Hematopoietic multipotent progenitor cell treated with erythropoietin and hydrocortisone succinate and interleukin-3 and kit ligand, for 4 days (in vitro differentiated cells): ENCODE data around the gene STARD13.

Experiments used
- DNase-seq: peaks from one replicate; pipeline ENCODE4 v3.0.0-alpha.2; 2015

STARD13 gene

DNA sequence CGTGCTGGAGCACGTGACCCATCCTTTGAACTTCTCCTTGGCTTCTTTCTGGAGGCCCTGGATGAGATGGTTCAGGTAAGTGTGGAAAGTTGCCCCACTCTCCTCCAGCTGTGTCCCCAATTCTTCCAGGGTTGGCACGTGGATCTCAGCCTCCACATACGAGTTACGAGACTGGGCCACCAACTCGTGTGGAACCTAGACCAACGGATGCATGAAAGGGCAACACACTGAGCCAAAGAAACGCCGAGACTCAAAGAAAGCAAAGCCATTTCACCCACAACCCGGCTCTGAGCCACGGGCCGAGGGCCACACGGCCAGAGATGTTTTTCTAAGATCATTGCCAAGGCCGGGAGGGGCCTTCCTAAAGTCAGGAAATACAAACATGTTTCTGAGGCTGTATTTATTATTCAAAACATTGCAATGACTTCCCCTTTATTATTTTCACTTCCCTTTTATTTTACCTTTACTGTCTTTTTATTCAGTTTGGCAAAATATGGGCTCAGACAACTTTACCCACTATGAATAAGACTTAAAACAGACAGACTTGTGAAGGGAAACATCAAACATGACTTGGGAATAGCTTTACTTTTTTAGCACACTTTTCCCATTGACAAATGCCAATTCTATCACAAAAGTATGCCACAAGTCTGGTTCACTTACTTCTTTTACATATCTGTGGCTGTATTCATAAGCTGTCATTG is 174.7 kb downstream of the STARD13 start:
- no peak for DNase-seq

DNA sequence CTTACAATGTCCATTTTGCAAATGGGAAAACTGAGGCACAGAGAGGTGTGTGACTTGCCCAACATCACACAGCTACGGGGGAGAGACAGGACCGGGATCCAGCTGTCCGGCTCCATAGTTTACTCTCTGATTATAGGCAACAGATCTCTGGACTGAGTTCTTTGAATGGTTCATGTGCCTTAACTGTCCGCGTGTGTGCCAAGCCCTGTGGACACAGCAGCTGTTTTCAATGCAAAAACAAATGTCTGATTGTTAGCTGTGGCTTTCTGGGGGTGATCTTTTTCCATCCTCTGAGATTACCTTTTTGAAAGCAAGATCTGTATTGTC is 175.2 kb downstream of the STARD13 start:
- no peak for DNase-seq

DNA sequence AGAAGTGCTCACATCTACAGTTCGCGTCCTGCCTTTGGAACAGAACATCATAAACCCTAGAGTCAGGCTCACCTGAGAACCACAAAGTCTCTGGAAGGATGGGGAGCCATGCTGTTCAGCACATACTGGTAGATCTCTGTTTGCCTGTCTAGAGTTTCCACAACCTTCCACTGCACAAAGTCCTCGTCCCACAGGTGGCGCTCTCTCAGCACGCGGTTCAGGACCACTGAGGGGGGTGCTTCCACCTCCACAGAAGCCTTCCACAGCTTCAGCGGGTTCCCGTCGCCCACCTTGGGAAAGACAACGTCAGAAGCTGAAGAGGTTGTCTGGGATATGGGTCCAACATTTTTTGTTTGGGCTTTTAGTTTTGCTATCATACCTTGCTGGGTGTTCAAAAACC is 175.8 kb downstream of the STARD13 start:
- no peak for DNase-seq

DNA sequence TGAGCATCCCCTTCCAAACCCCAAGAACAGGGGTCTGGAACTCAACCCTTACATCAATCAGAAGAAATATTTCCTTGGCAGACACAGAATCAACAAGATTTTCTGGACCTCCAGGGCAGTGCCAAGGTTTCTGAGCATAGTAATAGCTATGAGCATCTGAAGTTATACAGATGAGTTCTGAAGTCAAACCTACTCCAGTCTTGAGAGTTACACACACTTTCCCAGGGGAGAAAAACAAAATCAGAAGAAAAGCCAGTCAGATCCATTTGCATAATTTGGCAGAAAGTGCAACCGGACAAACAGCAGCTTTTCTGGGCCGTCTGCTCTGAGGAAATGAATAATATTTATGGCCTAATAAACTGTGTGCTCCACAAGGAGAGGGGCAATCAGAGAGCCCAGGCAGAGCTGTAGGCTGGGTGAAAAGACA is 176.3 kb downstream of the STARD13 start:
- no peak for DNase-seq

DNA sequence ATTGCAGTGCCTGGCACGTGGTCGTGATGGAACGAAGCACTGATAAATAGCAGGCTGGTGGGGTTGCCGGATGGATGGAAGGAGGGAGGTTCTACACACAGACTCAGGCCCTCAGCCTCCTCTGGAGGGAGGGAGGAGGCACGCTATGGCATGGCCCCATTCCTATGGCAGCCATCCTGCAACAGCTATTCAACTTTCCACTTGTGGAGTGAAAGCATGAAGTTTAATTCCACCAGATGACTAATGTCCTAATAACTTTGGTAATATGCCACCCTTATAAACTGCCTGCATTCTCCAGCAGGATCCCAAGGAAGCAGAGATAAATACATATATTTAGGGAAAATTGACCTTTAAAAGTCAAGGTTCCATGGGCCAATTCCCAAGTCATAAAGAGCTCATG is 176.9 kb downstream of the STARD13 start:
- DNase-seq: no peak

DNA sequence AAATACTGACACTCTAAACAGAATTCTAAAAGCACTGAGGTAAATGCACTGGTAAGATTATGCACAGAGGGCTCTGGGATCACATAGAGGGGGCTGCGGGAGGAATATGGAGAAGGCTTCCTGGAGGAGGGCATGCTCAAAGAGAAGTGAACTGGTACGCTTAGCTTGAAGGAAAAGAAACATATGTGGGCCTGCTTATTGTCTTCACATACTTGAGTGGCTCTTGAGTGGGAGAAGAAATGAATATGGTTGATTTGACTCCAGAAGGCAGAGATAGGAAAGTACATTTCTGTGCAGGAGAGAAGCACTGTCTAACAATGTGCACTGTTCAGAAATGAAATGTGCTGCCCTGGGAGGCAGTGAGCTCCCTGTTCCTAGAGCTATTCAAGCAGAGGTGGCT is 178.2 kb downstream of the STARD13 start:
- DNase-seq: no peak

DNA sequence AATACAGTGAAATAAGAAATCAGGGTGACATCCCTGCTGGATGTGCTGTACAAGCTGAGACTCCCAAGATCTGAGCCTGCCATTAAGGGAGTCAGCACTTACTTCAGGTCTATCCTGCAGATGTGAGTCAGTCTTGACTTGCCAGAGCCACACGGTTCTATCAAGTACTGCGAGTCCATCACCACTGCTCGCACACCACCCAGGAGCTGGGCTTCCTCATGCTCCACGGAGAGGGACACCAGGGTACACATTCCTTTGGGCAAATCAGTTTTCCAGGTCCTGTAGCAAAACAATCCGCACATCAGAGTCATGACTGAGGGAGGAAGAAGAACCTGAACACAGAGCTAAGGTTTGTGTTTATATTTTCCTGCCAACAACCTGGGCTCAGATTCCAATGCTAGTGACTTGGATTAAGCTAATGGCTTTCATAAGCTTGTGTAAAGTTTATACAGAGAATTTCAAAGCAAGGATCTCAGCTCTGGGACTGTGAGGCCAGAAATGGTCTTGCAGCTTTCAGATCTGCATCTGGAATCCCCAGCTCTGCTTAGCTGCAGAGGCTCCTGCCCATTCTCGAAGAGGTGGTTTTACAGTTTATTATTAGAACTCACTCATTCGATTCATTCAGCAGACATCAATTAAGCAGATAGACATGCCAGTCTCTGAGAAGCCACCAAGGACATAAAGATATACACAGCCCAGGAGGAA is 178.7 kb downstream of the STARD13 start:
- no peak for DNase-seq

DNA sequence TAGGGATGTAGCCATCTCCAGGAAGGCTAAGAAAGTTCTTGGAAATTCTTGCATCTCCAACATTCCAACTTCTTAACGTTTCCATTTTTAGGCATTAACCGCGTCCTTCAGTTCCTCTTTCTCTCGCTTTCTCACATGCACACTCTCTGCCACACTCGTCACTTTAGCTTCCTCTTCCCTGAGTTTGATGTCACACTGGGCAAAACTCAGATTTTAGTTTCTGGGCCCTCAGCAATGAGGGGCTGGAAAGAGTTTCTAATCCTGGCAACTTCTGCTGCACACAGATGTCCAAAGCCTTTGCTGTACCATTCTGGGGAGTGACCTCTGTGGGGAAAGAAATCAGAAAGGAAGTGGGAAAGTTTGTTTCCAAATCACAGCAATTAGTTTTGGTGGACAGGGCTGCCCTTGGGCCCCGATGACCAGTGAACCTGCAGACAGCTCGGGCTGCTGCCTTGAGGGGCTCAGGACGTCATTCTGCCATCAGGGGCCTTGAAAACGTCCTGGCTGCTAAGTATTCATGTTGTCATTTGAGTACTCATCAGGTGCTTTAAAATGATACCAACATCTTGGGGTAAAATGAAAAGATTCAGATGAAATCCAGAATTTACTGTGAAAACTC is 180.1 kb downstream of the STARD13 start:
- peak; percentile 22 for DNase-seq

DNA sequence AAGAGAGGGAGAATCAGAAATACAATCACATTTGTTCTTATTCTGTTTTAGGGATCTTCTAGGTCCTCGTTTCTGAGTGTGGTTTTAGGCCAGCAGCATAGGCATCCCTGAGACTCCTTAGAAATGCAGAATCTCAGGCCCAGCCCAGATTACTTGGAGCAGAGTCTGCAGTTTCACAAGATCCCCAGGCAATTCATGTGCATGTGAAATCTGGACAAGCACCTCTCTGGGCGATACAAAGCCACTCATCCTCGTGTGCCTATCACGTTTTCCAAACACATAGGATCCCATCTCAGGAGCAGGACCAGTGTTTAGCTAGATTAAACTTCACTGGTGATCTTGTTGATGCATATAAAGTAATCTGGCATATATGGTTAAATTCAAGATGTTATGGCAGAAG is 182.1 kb downstream of the STARD13 start:
- no peak for DNase-seq

DNA sequence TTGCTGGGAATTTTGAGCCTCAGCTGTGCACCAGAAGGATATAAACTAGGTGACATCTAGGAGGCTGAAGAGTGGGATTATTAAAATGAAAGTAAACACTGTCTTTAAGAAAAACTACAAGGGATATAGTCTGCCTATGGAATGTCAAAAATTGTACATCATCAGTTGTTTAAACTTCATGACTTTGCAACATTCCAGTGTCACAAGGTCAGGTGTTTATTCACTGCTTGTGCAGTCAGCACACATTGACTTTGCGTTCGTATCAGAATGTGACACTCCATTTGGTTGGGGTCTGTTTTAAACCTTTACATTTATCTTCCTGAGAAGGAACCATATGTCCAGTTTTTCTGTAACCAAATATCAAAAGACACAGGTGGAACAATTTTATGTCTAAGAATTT is 183.7 kb downstream of the STARD13 start:
- DNase-seq: no peak

DNA sequence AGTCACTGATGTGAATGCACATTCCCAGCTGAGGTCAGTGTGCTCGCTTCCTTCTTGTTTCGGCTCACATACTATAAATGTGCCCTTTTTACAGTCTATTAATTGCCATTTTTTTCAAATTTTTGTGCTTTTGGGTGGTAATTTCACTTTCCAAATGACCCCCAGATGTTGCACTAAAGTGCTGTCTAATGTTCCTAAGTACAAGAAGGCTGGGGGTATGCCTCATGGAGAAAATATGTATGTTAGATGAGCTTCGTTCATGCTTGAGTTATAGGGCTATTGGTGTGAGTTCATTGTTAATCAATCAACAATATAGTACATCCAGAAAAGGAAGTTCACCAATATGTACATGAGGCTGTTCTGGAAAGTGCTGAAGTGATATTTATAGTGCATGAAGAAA is 184.7 kb downstream of the STARD13 start:
- DNase-seq: no peak

DNA sequence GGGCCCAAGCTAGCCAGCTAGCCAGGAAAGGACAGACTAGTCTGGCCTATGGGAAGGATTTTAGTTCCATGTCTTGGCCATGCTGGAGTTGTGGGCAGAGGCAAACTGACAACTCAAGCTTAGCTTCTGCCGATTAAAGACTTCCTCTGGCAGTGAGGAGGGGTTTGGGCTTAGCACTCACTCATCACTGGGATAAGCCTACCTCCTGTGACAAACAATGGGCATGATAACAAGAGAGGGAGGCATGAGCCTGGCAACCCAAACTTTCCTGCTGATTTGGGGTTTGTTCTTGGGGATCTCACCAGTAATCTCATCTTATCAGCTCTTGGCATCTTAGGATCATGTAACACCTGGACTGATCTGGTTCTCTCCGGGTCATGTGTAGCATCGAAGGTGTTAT is 185.7 kb downstream of the STARD13 start:
- no peak for DNase-seq

DNA sequence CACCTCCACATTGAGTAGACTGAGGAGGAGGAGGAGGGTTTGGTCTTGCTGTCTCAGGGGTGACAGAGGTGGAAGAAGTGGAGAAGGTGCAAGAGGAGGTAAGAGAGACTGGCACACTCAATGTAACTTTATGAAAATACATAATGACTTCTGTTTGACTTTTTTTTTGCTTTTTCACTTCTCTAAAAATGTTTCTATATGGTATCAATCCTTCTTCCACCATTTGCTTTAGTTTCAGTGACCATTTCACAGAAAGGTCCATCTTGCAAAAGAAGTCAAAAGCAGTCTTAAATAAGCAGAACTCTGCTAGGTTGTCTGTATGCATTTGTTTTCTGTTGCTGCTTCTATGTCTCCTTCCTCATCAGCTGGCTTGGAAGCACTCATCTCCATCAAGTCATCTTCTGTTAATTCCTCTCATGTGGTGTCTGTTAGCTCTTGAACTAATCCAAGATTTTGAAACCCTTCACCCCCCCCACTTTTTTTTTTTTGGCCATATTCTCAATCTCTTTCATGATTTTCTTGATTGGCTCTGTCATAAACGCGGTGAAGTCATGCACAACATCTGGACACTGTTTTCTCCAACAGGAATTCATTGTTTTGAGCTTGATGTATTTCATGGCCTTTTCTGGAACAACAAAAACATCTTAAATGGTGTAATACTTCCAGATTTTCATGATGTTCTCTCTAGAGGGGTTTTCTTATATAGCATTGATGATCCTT is 188.5 kb downstream of the STARD13 start:
- no peak for DNase-seq

DNA sequence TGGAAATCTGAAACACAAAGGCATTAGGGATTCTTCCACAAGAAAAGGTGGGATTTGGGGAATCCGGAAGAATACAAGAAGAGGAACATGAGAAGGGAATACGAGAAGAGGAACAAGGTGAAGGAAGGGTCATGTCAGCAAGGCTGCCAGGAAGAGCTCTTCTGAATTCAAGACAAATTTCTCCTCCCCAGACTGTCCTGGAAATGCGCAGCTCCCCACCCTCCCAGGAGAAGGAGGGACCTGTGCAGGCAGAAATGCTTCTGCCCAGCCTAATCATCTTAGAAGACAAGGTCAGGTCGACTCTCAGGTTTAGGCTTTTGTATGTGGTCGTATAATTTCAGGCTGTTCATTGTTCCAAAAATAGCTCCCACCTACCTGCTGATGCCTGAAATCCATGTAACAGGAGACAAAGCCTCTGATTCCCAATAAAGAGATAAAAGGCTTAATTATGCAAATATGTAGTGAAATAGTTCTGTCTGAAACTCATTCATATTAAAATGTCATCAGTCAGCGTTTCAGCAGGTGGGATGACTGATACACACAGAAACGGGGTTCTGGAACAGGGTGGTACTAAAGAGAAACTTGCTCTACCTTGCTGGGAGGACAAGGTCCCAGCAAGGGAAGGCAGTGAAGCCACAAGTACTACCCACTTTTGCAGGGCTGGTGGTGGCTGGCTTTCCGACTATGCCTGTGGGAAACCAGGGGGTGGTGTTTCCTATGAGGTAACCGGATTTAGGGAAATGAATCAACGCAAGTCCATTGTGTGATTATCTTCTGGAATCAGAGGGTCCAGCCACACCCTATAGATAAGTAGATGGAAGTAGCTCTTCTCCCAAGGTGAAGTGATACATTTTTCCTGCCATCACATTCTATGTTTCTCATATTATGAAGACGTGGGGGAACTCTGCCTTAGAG is 193.2 kb downstream of the STARD13 start:
- no peak for DNase-seq

DNA sequence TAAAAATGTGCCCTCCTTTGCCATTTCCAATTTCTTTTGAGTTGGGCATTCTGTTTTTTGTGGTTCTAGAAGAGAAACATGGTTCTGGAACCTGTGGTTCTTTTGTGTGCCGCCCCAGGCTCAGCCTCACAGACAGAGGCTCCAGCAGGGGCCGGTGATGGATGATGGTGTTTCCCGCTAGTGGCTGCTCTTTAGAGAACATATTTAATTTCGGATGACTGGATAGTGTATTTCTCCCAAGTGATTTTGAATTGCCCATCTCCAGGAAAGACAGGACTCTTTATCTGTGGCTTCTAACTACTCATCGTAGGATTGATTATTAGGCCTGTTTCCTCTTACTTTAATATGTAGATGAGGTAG is 194.2 kb downstream of the STARD13 start:
- DNase-seq: no peak

DNA sequence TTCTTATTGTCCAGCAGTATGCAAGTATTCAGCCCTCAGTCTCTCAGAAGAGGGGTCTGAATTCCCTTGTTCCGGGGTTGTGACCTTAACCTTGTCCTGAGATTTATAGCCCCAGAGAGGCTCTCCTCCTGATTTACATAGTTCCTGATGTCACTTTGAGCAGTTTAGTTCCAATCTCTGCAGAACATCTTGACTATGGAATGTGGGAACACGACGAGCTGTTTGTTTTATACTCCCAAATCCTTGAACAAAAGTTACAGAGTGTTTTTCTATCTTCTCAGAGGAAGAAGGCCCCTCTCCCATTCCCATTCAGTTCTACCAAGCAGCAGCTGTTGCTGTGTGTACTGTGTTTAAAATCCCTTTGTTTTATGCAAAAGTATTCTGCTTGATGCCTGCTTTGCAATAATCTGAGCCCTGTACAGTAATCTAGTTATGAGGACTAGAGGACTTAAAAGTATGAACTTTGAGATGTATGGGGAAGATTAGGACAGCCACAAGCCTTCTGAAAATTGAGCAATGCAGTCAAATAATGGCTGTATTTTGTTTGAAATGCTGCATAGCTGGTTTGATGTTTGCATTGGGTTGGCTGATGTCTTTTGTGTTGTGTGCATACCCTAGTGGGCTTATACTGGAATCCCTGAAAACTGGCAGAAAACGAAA is 194.7 kb downstream of the STARD13 start:
- DNase-seq: no peak

DNA sequence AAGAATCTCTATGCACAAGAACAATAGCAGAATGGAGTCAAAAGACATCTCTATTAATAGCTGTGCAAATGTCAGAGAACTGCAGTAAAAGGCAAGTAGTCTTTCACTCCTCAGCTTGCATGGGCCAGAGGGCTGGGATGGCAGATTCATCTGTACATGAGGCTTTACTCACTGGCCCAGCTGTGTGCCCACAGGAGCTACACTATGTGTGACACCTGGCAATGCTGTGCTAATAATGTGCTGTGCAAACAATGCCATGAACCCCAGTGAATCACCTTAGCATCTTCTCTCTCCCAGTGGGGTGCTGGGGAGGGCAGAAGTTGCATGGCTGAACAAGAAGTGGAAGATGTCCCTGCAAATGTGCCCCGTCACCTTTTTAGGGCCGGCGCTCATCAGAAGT is 196.2 kb downstream of the STARD13 start:
- no peak for DNase-seq

DNA sequence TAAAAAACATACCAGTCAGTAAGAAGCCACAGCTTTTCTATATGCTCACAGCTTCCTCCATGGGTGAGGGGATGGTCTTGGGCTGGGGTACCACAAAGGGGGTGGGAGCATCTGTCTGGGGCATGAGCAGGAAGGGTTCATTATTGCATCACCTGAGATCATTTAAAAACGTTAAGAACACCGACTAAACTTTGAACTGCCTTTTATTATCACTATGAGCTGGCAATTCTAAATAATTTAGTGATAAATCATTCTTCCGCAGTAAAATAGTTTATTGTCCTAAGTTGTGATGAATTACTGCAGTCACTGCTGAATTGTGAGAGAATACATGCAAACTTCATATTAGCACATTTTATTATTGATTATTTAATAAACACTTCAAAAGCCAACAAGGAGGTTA is 197.8 kb downstream of the STARD13 start:
- DNase-seq: no peak

DNA sequence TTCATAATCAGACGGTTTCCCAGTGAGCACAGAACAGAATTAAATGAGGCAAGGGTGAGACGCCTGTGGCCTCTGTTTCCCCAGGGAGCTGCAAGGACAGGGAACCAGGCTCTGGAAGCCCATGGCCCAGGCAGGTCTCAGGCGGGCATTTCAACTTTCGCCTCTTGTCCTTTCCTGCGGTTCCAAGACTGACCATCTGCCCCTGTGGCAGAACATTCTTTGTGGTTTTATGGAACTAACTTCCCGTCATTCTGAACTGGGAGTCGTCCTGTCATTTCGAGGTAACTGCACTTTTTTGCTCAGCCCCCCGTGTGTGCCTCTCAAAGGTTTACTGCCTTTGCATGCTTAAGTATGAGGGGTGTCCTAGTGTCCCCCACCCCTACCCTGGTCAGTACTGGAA is 198.5 kb downstream of the STARD13 start:
- no peak for DNase-seq

DNA sequence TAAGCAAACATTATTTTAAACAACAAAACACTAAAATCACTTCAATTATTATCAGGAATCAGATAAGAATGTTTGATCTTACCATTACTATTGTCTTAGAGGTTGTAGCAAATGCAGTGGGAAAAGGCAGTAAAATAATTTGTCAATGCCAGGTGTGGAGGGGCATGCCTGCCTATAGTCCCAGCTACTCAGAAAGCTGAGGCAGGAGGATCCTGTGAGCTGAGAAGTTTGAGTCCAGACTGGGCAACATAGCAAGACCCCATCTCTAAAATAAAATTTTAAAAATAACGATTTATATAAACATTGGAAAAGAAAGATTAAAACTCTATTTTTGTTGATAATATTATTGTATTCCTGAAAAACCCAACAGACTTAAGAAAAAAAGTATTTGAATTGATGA is 202.5 kb downstream of the STARD13 start:
- DNase-seq: no peak

DNA sequence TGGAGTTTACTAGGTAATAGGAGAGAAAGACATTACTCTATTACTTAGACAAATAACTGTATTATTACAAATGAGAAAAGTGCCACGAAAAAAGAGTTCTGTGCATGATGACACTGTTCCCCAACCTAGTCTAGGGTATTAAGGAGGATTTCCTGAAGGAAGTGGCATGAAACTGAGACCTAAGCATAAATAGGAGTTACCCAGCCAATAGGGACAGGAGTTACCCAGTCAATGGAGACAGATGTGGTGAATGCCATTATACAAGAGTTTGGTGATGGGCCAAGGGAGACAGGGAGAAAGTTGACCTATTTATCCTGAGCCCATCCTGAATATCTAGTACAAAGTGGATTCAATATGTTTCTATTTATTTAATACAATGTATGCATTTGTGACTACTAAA is 203.9 kb downstream of the STARD13 start:
- DNase-seq: no peak

DNA sequence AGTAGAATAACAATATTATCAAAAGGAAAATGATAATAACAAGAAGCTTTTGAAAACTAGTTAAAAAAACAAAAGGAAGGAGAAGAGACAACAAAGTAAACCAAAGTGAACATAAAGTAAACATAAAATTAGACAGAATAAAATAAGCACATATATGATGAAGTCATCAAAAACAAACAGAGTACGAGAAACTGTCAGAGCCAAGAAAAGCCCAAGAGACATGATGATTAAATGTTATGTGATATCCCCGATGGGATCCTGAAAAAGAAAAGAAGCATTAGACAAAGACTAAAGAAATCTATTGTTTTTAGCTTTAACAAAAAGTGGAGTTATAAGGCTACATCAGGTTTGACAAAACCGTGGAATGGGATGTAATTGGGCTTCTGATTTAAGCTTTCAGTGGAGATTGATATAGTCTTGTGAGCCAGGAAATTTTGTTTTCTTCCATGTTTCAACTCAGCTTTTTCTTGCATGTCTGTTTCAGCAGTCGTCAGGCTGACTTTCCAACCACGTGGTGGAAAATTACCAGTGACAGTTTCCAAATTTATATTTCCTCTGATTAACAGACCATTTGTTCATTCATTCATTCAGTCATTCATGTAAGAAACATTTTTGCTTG is 204.5 kb downstream of the STARD13 start:
- DNase-seq: no peak
